G401 (cell line): ENCODE data around the gene RAB14. TPM values are rescaled to one million over a fixed set of nuclear protein-coding genes. Genes with fewer than 3 reads are reported as not detected.

Experiments
- DNase-seq: peaks from one replicate; pipeline ENCODE4 v3.0.0-alpha.2; 2015; ENCODE audit warnings: low spot score
- in situ Hi-C: cut with HindIII; loops from 2 replicates; pipeline ENCODE4 v1.10.0; 2016; ENCODE audit warnings: low sequenced_read_pairs, mixed read lengths
- total RNA-seq: library from RNA; depleted of rRNA; stranded (reverse); fragments of >200 nt; shearing (Covaris generic); gene quantifications from 2 replicates; pipeline ENCODE4 v1.2.3, GENCODE V29; 2014

RAB14 gene
- total RNA-seq, 1 experiment from 2014 or later, result 32.8 TPM

DNA sequence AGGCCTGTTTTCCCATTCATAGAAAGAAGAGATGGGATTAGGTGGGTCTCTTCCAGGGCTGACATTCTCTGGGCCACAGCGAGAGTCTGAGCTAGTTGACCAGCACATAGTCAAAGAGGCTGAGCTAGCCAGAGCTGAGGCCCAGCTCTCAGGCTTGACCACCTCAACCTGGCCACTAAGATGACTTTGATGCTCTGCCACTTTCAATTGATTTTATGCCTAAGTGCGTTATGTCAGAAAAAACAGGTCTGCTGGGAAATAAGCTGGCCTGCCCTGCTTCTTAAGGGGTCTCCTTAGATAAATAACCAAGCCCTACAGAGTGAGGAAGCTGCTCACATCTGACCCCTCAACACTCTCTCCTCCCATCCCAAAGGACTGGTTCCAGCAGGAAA is 20.0 kb upstream of the RAB14 start:
- no peak for DNase-seq
- in situ Hi-C loops, result no loop called here

- in situ Hi-C loops, result no loop called here
- no peak for DNase-seq
Observed at GRCh38 chr9:121220996-121221663, 19.5 kb upstream of the RAB14 start.

DNA sequence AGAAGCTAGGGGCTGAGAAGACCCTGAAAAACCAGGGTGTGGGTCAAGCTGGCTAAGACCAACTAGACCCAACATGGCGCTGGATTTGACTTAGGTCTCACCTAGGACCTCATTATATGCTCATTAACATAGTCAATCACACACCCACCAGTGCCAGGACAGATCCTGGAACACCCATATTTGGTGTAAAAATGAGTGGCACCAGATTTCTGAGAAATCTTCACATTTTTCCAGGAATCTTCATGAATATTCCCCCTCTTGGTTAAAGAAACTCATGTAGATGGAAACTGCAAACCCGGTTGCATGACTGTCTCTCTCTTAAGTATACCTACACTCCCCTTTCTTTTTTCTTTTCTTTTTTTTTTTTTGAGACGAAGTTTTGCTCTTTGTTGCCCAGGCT is 17.9 kb upstream of the RAB14 start:
- DNase-seq, result no peak
- in situ Hi-C loops, result no loop called here

DNA sequence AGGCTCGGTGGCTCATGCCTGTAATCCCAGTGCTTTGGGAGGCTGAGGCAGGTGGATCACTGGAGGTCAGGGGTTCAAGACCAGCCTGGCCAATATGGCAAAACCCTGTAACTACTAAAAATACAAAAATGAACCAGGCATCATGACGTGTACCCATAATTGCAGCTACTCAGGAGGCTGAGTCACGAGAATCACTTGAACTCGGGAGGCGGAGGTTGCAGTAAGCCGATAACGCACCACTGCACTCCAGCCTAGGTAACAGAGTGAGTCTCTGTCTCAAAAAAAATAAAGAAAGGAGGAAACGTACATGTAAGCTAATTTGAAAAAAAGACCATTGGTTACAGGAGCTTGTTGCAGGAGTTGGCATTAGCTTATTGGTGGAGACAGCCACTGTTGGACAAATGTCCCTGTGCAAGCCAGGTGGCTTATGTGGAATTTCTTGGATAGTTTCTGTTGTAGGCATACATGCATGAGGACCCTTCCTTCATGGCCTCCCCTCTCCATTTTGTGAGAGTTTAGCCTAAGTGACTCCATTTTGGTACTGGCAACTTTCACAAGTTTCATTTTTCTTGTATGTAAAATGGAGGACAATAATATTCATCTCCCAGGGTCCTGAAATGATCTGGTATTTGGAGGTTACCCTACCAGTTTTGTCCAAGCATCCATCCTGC is 16.8 kb upstream of the RAB14 start:
- no peak for DNase-seq
- in situ Hi-C loops, result no loop called here

DNA sequence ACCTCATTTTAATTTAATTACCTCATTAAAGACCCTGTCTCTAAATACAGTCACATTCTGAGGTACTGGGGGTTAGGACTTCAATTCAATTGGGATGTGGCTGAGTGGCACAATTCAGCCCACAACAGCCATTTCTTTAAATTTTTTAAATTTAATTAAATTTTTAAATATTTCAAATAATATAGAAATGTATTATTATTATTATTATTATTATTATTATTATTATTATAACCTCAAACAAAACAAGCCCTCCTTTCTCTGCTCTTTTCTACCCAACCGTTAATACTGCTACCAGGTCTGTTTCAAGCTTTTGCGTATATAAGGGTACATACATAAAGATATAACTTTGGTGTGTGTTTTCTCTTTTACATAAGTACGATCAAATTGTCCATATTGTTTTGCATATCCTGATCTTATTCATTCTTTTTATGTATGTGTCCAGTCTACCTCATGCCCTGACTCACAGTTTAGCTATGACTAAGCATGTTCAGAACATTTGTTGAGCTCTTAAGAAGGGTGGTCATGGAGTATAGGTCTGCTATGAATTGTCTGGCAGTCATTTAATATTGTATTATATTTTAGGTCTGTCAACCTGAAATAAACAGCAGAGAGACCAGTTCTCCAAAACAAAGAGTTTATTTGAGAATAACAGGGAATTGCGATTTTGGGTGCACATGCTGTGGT is 16.1 kb upstream of the RAB14 start:
- DNase-seq, result no peak
- in situ Hi-C loops, result no loop called here

DNA sequence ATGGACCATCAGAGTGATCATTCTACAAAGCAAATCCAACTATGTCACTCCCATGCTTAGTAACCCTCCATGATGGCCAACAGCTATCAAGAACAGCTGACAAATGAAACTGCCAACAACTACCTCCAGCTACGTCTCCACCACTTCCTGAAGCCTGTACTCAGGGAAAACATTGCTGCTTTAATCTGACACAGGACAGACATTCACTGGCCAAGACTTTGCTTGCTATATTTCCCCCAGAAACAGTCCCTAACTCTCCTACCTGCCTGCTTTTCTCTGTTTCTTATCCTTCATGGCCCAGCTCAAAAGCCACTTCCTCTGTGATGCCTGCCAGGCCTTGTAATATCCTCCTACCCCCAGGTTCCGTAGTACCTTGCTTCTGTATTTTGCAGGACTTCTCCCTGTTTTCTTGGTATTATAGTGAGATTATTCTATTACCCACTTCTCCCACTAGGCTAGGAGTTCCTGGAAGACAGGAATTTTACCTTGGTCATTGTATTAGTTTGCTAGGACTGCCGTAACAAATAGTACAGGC is 14.7 kb upstream of the RAB14 start:
- in situ Hi-C loops, result no loop called here

GRCh38 chr9:121214005-121214404 is 12.3 kb upstream of the RAB14 start:
- in situ Hi-C loops, result no loop called here

More for the DNA sequence above, 14.7 kb upstream of the RAB14 start:
- no peak for DNase-seq

GRCh38 chr9:121213136-121213806 is 11.6 kb upstream of the RAB14 start:
- DNase-seq, result peak; percentile 85
- in situ Hi-C loops, result no loop called here

More at GRCh38 chr9:121214005-121214404, 12.3 kb upstream of the RAB14 start:
- no peak for DNase-seq

DNA sequence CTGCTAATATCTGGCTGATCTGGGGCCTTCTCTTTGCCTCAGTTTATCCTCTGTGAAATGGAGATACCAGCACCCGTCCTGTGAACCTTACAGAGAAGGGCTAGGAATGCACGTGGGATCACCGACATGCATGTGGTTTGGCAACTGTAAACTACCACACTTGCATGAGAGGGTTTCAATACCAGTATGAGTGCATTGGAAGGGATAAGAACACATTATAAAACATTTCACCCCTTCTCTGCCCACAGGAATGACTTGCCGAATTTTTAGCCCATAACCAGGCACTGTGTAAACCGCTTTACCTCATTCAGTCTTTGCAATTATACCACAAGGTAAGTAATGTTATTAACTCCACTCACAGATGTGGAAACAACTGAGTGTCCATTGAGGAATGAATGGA is 8.9 kb upstream of the RAB14 start:
- in situ Hi-C loops, result no loop called here
- no peak for DNase-seq

- in situ Hi-C loops, result no loop called here
- DNase-seq, result no peak
Observed at GRCh38 chr9:121207371-121207940, 5.8 kb upstream of the RAB14 start.

DNA sequence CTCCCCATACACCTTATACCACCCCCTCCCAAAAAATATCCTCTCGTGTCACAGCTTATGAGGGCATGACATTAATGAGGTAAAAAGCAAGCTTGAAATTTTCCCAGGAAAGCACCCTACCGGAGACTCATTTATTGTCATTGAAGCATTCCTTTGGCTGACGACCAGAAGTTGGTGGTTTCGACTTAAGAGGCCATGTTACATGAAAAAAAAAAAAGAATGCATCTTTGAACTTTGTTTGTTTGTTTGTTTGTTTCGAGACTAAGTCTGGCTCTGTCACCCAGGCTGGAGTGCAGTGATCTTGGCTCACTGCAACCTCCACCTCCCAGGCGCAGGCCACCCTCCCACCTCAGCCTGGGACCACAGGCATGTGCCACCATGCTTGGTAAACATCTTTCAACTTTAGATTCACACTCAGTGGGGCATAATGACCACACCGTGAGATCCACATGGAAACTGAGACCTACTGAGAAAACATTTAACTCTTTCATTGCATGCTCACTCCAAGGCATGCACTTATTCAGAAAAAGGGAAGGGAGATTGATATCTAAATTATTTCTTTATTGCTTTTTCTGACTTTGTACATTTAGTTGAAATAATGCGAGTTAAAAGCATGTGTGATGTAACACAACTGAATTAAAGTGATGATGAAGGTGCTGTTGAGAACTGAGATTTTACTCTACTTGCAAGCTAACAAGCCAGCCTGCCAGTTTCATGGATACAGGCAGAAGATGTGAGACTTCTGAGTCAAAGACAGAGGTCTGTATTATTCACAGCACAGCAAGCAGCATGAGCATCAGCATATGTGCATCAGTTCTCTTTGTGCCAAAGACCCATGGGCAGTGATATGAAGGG is 5.1 kb upstream of the RAB14 start:
- in situ Hi-C loops, result no loop called here
- DNase-seq, result no peak

DNA sequence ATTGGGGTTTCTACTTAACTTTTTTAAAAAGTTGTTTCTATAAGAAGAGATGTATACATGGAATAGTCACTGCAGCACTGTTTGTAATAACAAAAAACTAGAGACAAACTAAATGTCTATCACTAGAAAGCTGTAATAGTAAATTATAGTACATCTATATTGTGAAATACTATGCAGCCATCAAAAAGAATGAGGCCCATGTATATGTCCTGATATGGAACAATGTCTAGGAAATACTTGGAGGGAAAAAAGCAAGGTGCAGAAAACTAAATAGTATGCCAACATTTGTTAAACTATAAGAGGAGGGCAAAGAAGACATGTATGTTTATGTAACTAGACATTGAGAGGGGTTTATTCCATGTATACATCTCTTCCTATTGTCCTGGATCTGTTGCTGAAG is 2.9 kb upstream of the RAB14 start:
- no peak for DNase-seq
- in situ Hi-C loops, result no loop called here

DNA sequence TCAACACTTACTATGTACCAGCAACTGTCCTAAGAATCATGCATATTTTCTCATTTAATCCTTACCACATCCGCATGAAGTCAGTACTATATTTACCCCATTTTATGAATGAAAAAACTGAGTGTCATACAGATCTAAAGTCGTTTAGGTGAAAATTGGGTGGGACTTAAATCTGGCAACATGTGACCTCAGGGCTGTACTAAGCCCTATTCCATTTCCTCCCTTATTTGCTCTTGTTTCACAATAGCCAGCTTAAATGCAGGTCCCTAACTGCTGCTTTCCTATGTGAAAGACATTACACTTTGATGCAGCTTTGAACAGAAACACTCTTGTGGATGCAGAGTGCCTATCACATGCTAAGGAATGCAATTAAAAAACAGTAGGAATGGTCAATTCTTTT is 2.5 kb upstream of the RAB14 start:
- no peak for DNase-seq
- in situ Hi-C loops, result no loop called here

GRCh38 chr9:121201045-121201737 is 478 bp downstream of the RAB14 start:
- no peak for DNase-seq
- in situ Hi-C loops, result no loop called here

- in situ Hi-C loops, result no loop called here
- DNase-seq, result no peak
Observed at GRCh38 chr9:121200356-121200755, 1.3 kb downstream of the RAB14 start.

- in situ Hi-C loops, result no loop called here
- no peak for DNase-seq
Observed at GRCh38 chr9:121199921-121200320, 1.7 kb downstream of the RAB14 start.

DNA sequence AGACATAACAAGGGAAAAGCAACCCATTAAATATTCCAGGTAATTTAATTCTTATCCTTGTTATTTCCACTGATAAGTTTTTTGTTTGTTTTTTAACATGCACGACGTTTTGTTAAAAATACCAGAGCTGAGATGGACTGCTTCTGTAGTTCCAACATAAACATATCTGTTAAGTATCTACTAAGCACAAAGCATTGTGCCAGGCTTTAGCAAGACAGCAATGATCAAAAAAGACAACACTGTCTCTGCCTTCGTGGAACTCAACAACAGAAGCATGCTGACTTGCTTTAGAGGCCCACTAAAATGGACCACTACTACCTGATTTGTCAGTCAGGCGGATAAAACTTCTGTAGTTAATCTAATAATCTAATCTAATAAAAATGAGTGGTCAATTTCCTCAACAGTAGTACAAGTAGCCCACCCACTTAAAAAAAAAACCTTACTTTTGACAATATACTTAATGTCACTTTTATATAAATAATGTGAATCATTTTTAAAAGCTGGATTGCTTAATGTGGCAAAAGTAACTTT is 3.1 kb downstream of the RAB14 start:
- no peak for DNase-seq
- in situ Hi-C loops, result no loop called here

DNA sequence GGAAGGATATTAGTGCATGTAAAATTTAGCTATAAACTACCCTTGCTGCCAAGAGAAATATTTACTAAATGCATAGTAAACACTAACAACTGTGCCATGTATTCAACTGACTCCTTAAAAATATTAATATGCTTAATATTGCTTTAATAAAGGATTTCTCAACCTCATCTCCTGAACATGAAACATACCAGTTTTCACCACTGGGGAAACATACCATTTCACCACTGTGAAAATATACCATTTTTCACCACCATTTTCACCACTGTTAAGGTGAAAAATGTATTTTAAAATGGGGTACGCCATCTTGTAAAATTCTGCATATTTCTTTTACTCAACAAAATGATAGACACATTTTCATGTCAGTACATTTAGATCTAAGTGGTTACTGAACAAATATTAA is 4.5 kb downstream of the RAB14 start:
- in situ Hi-C loops, result no loop called here
- no peak for DNase-seq
